HG03135 (cell line): ENCODE measurements around the gene CLHC1.

Experiments
- ATAC-seq: cut with Tn5 transposase; IDR thresholded peaks from one replicate; pipeline ENCODE4 v1.9.1; 2021; ENCODE audit warnings: mild to moderate bottlenecking, moderate library complexity; ENCODE audit not compliant: unreplicated experiment

Gene CLHC1

GRCh38 chr2:55173438-55174054 lies 58.5 kb downstream of the CLHC1 start:
- no peak for ATAC-seq

GRCh38 chr2:55169915-55170314 lies 62.2 kb downstream of the CLHC1 start:
- ATAC-seq = no peak

GRCh38 chr2:55169359-55169758 lies 62.7 kb downstream of the CLHC1 start:
- ATAC-seq = no peak

GRCh38 chr2:55168221-55169154 lies 63.6 kb downstream of the CLHC1 start:
- no peak for ATAC-seq

GRCh38 chr2:55165626-55166025 lies 66.5 kb downstream of the CLHC1 start:
- ATAC-seq = no peak

- ATAC-seq = no peak
Measured at GRCh38 chr2:55164534-55165480, 67.3 kb downstream of the CLHC1 start.

GRCh38 chr2:55163941-55164390 lies 68.1 kb downstream of the CLHC1 start:
- ATAC-seq = no peak

- no peak for ATAC-seq
Measured at GRCh38 chr2:55163274-55163721, 68.8 kb downstream of the CLHC1 start.

GRCh38 chr2:55162284-55163006 lies 69.6 kb downstream of the CLHC1 start:
- ATAC-seq = no peak

- ATAC-seq = no peak
Measured at GRCh38 chr2:55161295-55162210, 70.5 kb downstream of the CLHC1 start.

GRCh38 chr2:55160422-55160821 lies 71.7 kb downstream of the CLHC1 start:
- no peak for ATAC-seq

GRCh38 chr2:55159752-55160151 lies 72.3 kb downstream of the CLHC1 start:
- ATAC-seq = no peak

- ATAC-seq = peak; percentile 69
Measured at GRCh38 chr2:55159037-55159651, 72.9 kb downstream of the CLHC1 start.

GRCh38 chr2:55158111-55158814 lies 73.8 kb downstream of the CLHC1 start:
- no peak for ATAC-seq

GRCh38 chr2:55157474-55157884 lies 74.6 kb downstream of the CLHC1 start:
- ATAC-seq = no peak

- ATAC-seq = no peak
Measured at GRCh38 chr2:55156984-55157383, 75.1 kb downstream of the CLHC1 start.

- no peak for ATAC-seq
Measured at GRCh38 chr2:55156326-55156725, 75.8 kb downstream of the CLHC1 start.

GRCh38 chr2:55155764-55156281 lies 76.3 kb downstream of the CLHC1 start:
- ATAC-seq = no peak
